Measurements from ENCODE around the gene MYPN. TPM values are rescaled to one million over a fixed set of nuclear protein-coding genes. Genes with fewer than 3 reads are reported as not detected.
"Not testable (repeated sequence)": the region's sequence is repeated elsewhere in the genome, so short reads cannot be mapped to it uniquely, and the experiment has no call there.

MYPN gene
- total RNA-seq, 3 donors from 2014 or later, result 0.47 to 1.8 (median 0.93) TPM

DNA sequence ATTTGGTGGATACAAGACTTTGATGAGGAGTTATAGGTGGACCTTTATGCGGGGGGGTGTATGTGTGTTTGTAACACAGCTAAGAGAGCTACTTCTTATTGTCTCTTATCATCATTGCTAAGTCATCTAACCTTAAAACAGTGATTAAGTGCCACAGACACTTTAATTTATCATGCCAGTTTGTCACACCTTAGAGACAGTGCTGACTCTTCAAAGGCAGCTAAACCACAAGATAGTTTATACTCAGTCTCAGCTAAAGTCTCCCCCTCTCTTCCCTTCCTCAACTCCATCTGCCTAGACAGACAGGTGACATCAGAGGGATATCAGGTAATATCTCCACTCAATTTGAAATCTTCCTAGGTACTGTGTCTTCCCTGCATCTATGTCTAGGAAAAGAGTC is 42.2 kb downstream of the MYPN start:
- Histone ChIP-seq H3K4me3 (no peak overlapping the region), H3K9me3 (no peaks in the 10 kb centered on the region), H3K4me1 (ENCODE audit: low read depth) (peaks cover 5% of the 10 kb centered on the region), H3K36me3 (ENCODE audit: low read depth) (no peaks in the 10 kb centered on the region)
- TF ChIP-seq, protein P1, sequence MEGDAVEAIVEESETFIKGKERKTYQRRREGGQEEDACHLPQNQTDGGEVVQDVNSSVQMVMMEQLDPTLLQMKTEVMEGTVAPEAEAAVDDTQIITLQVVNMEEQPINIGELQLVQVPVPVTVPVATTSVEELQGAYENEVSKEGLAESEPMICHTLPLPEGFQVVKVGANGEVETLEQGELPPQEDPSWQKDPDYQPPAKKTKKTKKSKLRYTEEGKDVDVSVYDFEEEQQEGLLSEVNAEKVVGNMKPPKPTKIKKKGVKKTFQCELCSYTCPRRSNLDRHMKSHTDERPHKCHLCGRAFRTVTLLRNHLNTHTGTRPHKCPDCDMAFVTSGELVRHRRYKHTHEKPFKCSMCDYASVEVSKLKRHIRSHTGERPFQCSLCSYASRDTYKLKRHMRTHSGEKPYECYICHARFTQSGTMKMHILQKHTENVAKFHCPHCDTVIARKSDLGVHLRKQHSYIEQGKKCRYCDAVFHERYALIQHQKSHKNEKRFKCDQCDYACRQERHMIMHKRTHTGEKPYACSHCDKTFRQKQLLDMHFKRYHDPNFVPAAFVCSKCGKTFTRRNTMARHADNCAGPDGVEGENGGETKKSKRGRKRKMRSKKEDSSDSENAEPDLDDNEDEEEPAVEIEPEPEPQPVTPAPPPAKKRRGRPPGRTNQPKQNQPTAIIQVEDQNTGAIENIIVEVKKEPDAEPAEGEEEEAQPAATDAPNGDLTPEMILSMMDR (IDR thresholded peaks at IDR 0.05), result no peak
- intact Hi-C loops (cut with DNase I, micrococcal nuclease), result loop anchor here in 1 of 2 donors (10.0 kb wide), 1 partner anchor 67 kb away; no protein-coding TSS in a partner anchor
- ATAC-seq (no peak), DNase-seq (no peak)

DNA sequence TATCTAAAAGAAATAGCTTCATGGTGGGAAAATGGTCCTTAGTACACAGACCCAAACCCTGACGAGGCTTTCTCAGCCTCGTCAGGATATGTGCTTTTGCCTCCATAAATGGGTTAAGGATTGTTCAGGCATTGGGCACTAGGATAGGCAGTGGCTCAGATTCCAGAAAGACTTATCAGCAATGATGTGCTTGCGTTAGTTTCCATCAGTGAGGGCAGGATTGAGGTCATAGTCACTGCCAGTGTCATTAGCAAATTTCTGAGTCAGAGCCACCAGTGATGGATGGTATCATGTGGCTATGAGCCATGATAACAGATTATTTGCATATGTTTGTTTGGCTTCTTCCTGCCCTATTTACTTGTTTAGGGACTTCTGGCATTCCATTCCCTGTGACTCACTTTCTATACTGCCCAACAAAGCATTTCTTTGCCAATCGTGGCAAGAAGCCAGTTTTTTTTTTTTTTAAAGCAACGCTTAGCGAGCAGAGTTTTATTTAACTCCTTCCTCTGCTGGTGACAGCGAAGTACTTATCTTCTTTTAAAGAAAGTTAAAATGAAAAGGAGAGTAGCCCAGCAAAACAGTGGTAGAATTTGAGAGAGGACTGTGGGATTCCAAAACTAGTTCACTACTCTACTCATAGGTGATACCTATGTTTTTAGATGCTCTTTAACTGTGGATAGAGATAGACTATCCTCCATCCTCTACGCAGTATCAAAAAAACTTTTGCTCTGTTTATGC is 44.4 kb downstream of the MYPN start:
- TF ChIP-seq, protein P1 (IDR thresholded peaks at IDR 0.05), result no peak
- Histone ChIP-seq H3K4me3 (no peak overlapping the region), H3K36me3 (ENCODE audit: low read depth) (no peaks in the 10 kb centered on the region), H3K9me3 (no peaks in the 10 kb centered on the region), H3K4me1 (ENCODE audit: low read depth) (peaks cover 5% of the 10 kb centered on the region)
- intact Hi-C loops (cut with DNase I, micrococcal nuclease), result loop anchor here in 1 of 2 donors (10.0 kb wide), 1 partner anchor 69 kb away; no protein-coding TSS in a partner anchor
- ATAC-seq (peak; percentile 94), DNase-seq (no peak)

DNA sequence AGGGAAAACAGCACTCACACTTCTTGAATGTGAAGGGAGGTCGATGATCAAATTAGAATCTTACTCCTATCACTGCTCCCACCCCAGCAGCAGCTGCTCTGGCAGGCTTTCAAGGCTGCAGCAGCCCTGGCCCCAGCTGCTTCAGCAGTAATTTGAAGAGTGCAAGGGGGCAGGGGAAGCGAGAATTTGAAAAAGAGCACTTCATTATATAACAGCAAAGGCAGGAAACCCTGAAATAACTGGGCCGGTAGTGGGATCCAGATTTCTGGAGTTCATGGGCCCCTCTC is 44.9 kb downstream of the MYPN start:
- DNase-seq, result no peak
- no peak overlapping the region for H3K4me3 ChIP-seq
- intact Hi-C loops (cut with DNase I, micrococcal nuclease), result loop anchor here in 1 of 2 donors (10.0 kb wide), 1 partner anchor 69 kb away; no protein-coding TSS in a partner anchor
- TF ChIP-seq, protein P1 (IDR thresholded peaks at IDR 0.05), result no peak
- H3K4me1 ChIP-seq (ENCODE audit: low read depth), result peaks cover 5% of the 10 kb centered on the region
- peak; percentile 8 for ATAC-seq
- no peaks in the 10 kb centered on the region for H3K36me3 ChIP-seq (ENCODE audit: low read depth)
- no peaks in the 10 kb centered on the region for H3K9me3 ChIP-seq

DNA sequence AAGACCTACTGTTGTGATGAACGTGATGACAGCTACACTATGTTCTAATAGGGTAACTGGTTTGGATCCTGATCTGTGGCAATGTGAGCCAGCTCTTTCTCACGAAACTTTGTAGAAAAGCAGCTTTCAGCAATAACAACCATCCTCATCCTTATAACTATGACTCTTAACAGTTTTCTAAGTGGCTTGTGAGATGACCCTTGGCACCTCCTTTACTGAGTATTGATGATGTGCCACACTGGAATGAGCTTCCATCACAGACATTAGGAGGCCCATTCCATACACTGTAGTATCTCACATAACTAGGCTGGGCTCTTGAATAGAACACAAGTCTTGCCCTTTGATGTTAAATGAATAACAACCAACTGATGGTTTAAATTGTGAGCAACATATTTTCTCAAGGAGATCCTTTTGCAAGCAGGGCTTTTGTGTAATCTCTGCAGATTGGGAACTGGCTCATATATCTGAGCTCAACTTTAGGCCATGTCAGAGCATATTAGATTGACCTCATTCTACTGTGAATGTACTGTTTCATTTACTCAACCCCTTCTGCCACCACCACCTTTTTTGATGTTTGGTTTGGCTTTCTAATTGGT is 46.4 kb downstream of the MYPN start:
- Histone ChIP-seq H3K4me3 (no peak overlapping the region), H3K36me3 (ENCODE audit: low read depth) (no peaks in the 10 kb centered on the region), H3K4me1 (ENCODE audit: low read depth) (peaks cover 5% of the 10 kb centered on the region), H3K9me3 (no peaks in the 10 kb centered on the region)
- intact Hi-C loops (cut with DNase I, micrococcal nuclease), result loop anchor here (2.0 to 10.0 kb wide), 3 partner anchors 71 to 301 kb away; no protein-coding TSS in a partner anchor
- TF ChIP-seq, protein P1 (IDR thresholded peaks at IDR 0.05), result no peak
- DNase-seq (no peak), ATAC-seq (no peak)

DNA sequence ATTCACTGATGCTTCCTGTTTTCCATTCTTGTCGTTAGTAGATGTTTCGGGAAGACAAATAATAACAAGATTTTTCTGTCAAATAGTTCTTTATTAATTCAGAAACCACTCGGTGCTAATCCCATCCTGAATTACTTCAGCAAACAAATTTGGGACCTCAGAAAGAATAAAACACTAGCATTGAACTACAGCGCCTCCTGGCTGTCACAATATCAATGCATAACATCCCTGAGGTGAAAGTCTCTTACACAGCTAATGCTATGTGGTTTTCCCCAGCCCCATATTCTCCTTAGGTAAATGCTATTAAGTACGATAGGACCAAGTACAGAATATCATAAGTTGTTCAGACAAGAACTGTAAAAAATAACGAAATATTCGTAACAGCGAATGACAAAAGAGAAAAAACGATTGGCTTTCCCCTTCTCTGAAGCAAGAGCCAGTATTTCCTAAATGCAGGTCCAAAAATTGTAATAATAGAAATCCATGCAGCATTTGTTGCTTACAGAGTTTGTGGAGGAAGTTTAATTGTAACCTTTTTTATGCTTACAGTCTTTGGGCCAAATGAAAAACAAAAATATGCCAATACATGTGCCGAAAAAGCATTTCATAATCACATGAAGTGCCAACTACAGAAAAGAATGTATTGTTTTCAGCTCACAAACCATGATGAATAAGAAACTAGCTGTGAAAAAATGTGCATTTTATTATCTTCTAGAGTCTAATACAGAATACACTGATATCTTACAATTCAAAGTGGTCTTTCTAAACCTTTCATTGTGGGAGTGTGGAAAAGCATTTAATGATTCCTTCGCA is 47.3 kb downstream of the MYPN start:
- Histone ChIP-seq H3K4me3 (no peak overlapping the region), H3K9me3 (no peaks in the 10 kb centered on the region), H3K36me3 (ENCODE audit: low read depth) (no peaks in the 10 kb centered on the region), H3K4me1 (ENCODE audit: low read depth) (peaks cover 5% of the 10 kb centered on the region)
- ATAC-seq (peak; percentile 58), DNase-seq (peak in 1 of 3 donors; percentile 90)
- TF ChIP-seq, protein P1 (IDR thresholded peaks at IDR 0.05), result peak; percentile 63
- intact Hi-C loops (cut with DNase I, micrococcal nuclease), result loop anchor here (2.0 to 10.0 kb wide), 3 partner anchors 72 to 302 kb away; no protein-coding TSS in a partner anchor

DNA sequence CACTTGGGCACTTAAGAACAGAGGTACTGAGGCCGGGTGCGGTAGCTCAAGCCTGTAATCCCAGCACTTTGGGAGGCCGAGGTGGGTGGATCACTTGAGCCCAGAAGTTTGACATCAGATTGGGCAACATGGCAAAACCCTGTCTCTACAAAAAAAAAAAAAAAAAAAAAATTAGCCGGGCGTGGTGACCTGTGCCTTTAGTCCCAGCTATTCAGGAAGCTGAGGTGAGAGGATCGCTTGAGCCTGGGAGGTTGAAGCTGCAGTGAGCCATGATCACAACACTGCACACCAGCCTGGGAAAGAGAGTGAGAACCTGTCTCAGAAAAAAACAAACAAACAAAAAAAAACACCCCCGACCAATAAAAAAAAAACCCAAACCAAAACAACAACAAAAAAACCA is 48.2 kb downstream of the MYPN start:
- not testable (repeated sequence) for ATAC-seq; DNase-seq; H3K4me1 ChIP-seq (ENCODE audit: low read depth); H3K36me3 ChIP-seq (ENCODE audit: low read depth); H3K4me3 ChIP-seq; H3K9me3 ChIP-seq
- intact Hi-C loops (cut with DNase I, micrococcal nuclease), result loop anchor here (2.0 to 10.0 kb wide), 3 partner anchors 73 to 303 kb away; no protein-coding TSS in a partner anchor
